GM12892 (cell line): Measurements from ENCODE around the gene CBX2.

ENCODE experiments used
- POLR2A ChIP-seq: IDR thresholded peaks from 2 replicates; pipeline ENCODE4 v1.6.1; 2011; ENCODE audit warnings: low read depth, low read length, control low read depth
- POLR2AphosphoS5 ChIP-seq: IDR thresholded peaks from 2 replicates; pipeline ENCODE4 v1.6.1; 2011; ENCODE audit warnings: low read depth, low read length, control low read depth
- TAF1 ChIP-seq: IDR thresholded peaks from 2 replicates; pipeline ENCODE4 v1.6.1; 2011; ENCODE audit warnings: low read depth, mild to moderate bottlenecking, control low read depth, low read length, borderline replicate concordance

DNA sequence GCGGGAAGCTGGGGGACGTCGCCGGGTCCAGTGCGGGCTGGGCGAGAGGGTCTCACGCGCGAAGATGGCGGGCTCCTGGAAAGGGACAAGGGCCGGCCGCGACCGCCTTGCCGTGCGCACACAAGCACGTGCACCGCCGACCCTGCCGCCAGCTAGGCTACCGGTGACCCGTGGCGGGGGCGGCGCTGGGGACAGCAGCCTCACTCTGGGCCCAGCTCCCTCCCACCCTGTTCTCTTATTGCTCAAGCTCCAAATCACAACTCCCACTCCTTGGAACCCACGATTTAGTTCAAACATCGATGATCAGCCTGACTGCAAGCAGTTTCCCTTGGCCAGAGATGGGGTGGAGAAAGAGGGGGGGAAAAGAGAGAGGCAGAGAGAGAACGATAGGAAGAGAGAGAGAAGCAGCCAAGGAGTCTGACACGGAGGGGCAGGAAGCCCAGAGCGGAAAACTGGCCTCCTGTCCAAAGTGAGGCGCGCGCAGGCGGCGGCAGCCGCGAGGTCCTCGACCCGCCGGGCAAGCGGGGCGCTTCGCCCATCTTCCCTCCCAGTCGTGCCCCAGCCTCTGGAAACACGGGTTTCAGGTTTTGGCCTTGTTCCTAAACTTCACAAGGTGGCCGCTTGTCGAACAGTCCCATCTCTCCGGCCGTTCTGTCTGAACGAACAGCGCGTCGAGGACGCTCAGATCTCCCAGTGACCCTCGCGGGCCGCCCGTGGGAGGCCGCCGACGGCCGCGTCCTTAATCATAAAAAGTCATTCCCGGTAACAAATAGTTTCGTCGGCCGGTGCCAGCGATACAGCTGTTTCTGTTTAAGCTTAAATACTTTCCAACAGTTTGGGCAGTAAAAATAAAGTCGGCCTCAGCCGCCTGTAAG, 20.6 kb downstream of the CBX2 start:
- no peak for TF ChIP-seq POLR2AphosphoS5
- no peak for TF ChIP-seq TAF1
- no peak for TF ChIP-seq POLR2A
